GM23338 (cell line): ENCODE results near the gene RBM28. TPM values are rescaled to one million over a fixed set of nuclear protein-coding genes. Genes with fewer than 3 reads are reported as not detected.
A peak's percentile ranks its signal among the peaks of the same experiment; 100 is the strongest.

Source experiments
- ATAC-seq: fragments of 200-7000 bp; cut with Tn5 transposase; 3 replicates; pipeline ENCODE4 v1.9.1; 2020
- DNase-seq: peaks from one replicate; pipeline ENCODE4 v3.0.0-alpha.2; 2015; ENCODE audit warnings: low spot score
- H2AFZ ChIP-seq: fragments of 200-600 bp; sonication (generic); 2 replicates; pipeline ENCODE4 v1.8.0; 2016; ENCODE audit warnings: antibody characterized with exemption, mild to moderate bottlenecking, moderate library complexity
- H3F3A ChIP-seq: fragments of 200-600 bp; sonication (generic); replicated peaks from 2 replicates; pipeline ENCODE4 v1.8.0; 2017; ENCODE audit warnings: antibody characterized with exemption, mixed run types, low read depth
- H3K27ac ChIP-seq: fragments of 200-600 bp; sonication (generic); 2 replicates; pipeline ENCODE4 v1.6.1; 2016; ENCODE audit warnings: low read depth
- H3K27me3 ChIP-seq: fragments of 200-600 bp; sonication (generic); 2 replicates; pipeline ENCODE4 v1.8.0; 2016; ENCODE audit warnings: mild to moderate bottlenecking, mixed run types, moderate library complexity; ENCODE audit not compliant: insufficient read depth
- H3K36me3 ChIP-seq: fragments of 200-600 bp; sonication (generic); 2 replicates; pipeline ENCODE4 v1.8.0; 2016; ENCODE audit warnings: mild to moderate bottlenecking; ENCODE audit not compliant: insufficient read depth
- H3K4me1 ChIP-seq: fragments of 200-600 bp; sonication (generic); 2 replicates; pipeline ENCODE4 v1.8.0; 2016; ENCODE audit warnings: mild to moderate bottlenecking, moderate library complexity; ENCODE audit not compliant: insufficient read depth
- H3K4me2 ChIP-seq: fragments of 200-600 bp; sonication (generic); 2 replicates; pipeline ENCODE4 v1.7.1; 2017; ENCODE audit warnings: mixed run types
- H3K4me3 ChIP-seq: fragments of 200-600 bp; sonication (generic); 2 replicates; pipeline ENCODE4 v1.6.1; 2016; ENCODE audit warnings: mixed run types
- H3K79me2 ChIP-seq: fragments of 200-600 bp; sonication (generic); replicated peaks from 2 replicates; pipeline ENCODE4 v1.8.0; 2017; ENCODE audit warnings: mild to moderate bottlenecking; ENCODE audit not compliant: insufficient read depth
- H3K9me2 ChIP-seq: fragments of 200-600 bp; sonication (generic); 2 replicates; pipeline ENCODE4 v1.8.0; 2017; ENCODE audit not compliant: insufficient read depth
- H4K20me1 ChIP-seq: fragments of 200-600 bp; sonication (generic); replicated peaks from 2 replicates; pipeline ENCODE4 v1.8.0; 2017; ENCODE audit warnings: mild to moderate bottlenecking; ENCODE audit not compliant: insufficient read depth
- H3K27ac Mint-ChIP-seq: 2 replicates; pipeline ENCODE4 v1.8.0; 2020; ENCODE audit warnings: inconsistent platforms, mild to moderate bottlenecking, moderate library complexity, mixed read lengths
- H3K27me3 Mint-ChIP-seq: 3 replicates; pipeline ENCODE4 v1.8.0; 2022; ENCODE audit warnings: low read depth, mild to moderate bottlenecking, moderate library complexity, mixed read lengths, inconsistent platforms; ENCODE audit not compliant: insufficient read depth, poor library complexity
- H3K36me3 Mint-ChIP-seq: 3 replicates; pipeline ENCODE4 v1.8.0; 2021; ENCODE audit warnings: low read depth, mild to moderate bottlenecking, inconsistent platforms, moderate library complexity, mixed read lengths
- H3K4me1 Mint-ChIP-seq: 3 replicates; pipeline ENCODE4 v1.8.0; 2020; ENCODE audit warnings: mild to moderate bottlenecking, inconsistent platforms, mixed read lengths
- H3K4me3 Mint-ChIP-seq: 3 replicates; pipeline ENCODE4 v1.8.0; 2021; ENCODE audit warnings: moderate library complexity, mild to moderate bottlenecking, inconsistent platforms, mixed read lengths
- H3K9me3 Mint-ChIP-seq: 3 replicates; pipeline ENCODE4 v1.8.0; 2020; ENCODE audit warnings: moderate library complexity, mild to moderate bottlenecking, inconsistent platforms, mixed read lengths
- CREB1 ChIP-seq: fragments of 250-450 bp; sonication (Bioruptor Pico); IDR thresholded peaks from 2 replicates; pipeline ENCODE4 v1.5.0; 2020; ENCODE audit warnings: low read depth, mild to moderate bottlenecking, moderate library complexity
- EZH2 ChIP-seq: fragments of 200-600 bp; sonication (generic); IDR thresholded peaks from one replicate; pipeline ENCODE4 v1.8.0; 2017; ENCODE audit warnings: antibody characterized with exemption, mild to moderate bottlenecking, low read depth; ENCODE audit not compliant: unreplicated experiment
- EZH2phosphoT487 ChIP-seq: fragments of 200-600 bp; sonication (generic); IDR thresholded peaks from one replicate; pipeline ENCODE4 v1.8.1; 2018; ENCODE audit warnings: antibody characterized with exemption; ENCODE audit not compliant: unreplicated experiment
- JUNB ChIP-seq: IDR thresholded peaks from one replicate; pipeline ENCODE4 v1.6.1; 2016; ENCODE audit warnings: antibody characterized with exemption; ENCODE audit not compliant: unreplicated experiment
- NANOG ChIP-seq: IDR thresholded peaks from 2 replicates; pipeline ENCODE4 v1.6.1; 2016; ENCODE audit warnings: antibody characterized with exemption, borderline replicate concordance
- POLR2AphosphoS5 ChIP-seq: IDR thresholded peaks from 2 replicates; pipeline ENCODE4 v1.6.1; 2016; ENCODE audit warnings: antibody characterized with exemption, low read depth
- STAT1 ChIP-seq: IDR thresholded peaks from one replicate; pipeline ENCODE4 v1.6.1; 2016; ENCODE audit warnings: antibody characterized with exemption; ENCODE audit not compliant: unreplicated experiment
- ZNF114 ChIP-seq: fragments of 250-450 bp; sonication (Bioruptor Pico); IDR thresholded peaks from 2 replicates; pipeline ENCODE4 v1.5.0; 2020; ENCODE audit warnings: mild to moderate bottlenecking, moderate library complexity
- polyA plus RNA-seq: library from polyadenylated mRNA; unstranded; fragments of >200 nt; fragmentation: Nextera tagmentation; extraction: Ambion mirVana; gene quantifications from 2 replicates; pipeline ENCODE4 v1.2.1, GENCODE V29; 2016
- total RNA-seq: library from RNA; depleted of rRNA; stranded (reverse); fragments of >200 nt; shearing (Covaris generic); gene quantifications from 2 replicates; pipeline ENCODE4 v1.2.3, GENCODE V29; 2014

Gene RBM28
- total and polyA plus RNA-seq, 2 experiments from 2014 or later, result 24.3 to 87.5 TPM

DNA sequence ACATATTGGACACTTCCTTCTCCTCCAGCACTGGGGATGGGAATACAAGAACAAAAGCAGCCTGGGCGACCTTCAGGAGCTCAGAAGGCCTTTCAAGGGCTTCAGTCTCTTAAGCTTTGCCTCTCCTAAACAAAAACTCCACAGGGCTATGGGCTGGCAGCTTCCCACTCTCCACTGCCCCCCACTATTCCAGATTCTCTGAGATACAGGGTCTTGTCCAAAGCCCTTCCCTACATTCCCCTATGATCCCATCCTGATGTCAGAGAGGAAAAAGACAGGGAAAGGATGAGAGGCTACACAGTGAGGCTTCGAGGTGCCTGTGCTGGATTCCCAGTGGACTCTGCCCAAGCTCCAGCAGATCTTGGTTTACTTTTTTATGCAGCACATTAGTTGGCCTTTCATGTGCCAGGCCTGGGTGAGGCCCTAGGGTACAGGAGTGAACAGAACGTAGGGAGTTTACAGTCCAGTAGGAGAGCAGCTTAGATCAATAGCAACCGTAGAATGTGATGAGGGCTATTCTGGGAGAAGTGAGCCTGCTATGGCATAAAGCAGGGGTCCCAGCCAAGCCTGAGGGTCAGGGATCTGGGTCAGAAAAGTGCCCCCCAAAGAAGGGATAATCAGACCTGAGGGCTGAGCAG lies 69.3 kb downstream of the RBM28 start:
- Histone ChIP-seq H3K27ac (no peak overlapping the region), H2AFZ (no peak overlapping the region), H3K4me2 (0 out of 2 replicates have a peak overlapping the region, but pooled peaks have one; percentile 14), H3K36me3 (no peaks in the 10 kb centered on the region), H3K27me3 (peaks cover 30% of the 10 kb centered on the region), H3K4me3 (no peak overlapping the region), H3K4me1 (peaks cover 28% of the 10 kb centered on the region), H3K79me2 (no peaks in the 10 kb centered on the region), H3F3A (0 out of 2 replicates have a peak, but pooled peaks cover 10% of the 10 kb centered on the region), H3K9me2 (peaks cover 4% of the 10 kb centered on the region; the same call in 1 of the 2 replicates), H4K20me1 (no peaks in the 10 kb centered on the region)
- no peak for DNase-seq
- H3K4me1 Mint-ChIP-seq, result peaks cover 27% of the 10 kb centered on the region
- peaks cover 6% of the 10 kb centered on the region; the same call in 2 of the 3 replicates for H3K9me3 Mint-ChIP-seq
- ATAC-seq, result no peak
- H3K27me3 Mint-ChIP-seq, result peaks cover 12% of the 10 kb centered on the region
- peaks cover 4% of the 10 kb centered on the region; the same call in 2 of the 3 replicates for H3K36me3 Mint-ChIP-seq
- no peak overlapping the region for H3K4me3 Mint-ChIP-seq
- TF ChIP-seq CREB1 (CRISPR knock-in tag), result no peak
- no peak for TF ChIP-seq EZH2
- no peak for TF ChIP-seq POLR2AphosphoS5
- no peak for TF ChIP-seq EZH2phosphoT487
- no peak for TF ChIP-seq ZNF114
- no peak for TF ChIP-seq NANOG
- no peak for TF ChIP-seq STAT1
- H3K27ac Mint-ChIP-seq, result no peak overlapping the region

GRCh38 chr7:128271942-128272481 lies 71.7 kb downstream of the RBM28 start:
- Histone ChIP-seq H3F3A (0 out of 2 replicates have a peak, but pooled peaks cover 10% of the 10 kb centered on the region), H3K27ac (no peak overlapping the region), H3K79me2 (no peaks in the 10 kb centered on the region), H2AFZ (peak overlapping the region; percentile 90), H3K27me3 (peaks cover 30% of the 10 kb centered on the region), H3K4me1 (peaks cover 41% of the 10 kb centered on the region), H3K36me3 (no peaks in the 10 kb centered on the region), H3K4me3 (peak overlapping the region; percentile 50), H3K4me2 (peak overlapping the region; percentile 80), H4K20me1 (no peaks in the 10 kb centered on the region), H3K9me2 (peaks cover 5% of the 10 kb centered on the region; the same call in 1 of the 2 replicates)
- Mint-ChIP-seq H3K27me3 (peaks cover 18% of the 10 kb centered on the region), H3K4me1 (peaks cover 43% of the 10 kb centered on the region), H3K36me3 (no peaks in the 10 kb centered on the region; the same call in 2 of the 3 replicates), H3K9me3 (no peaks in the 10 kb centered on the region; the same call in 2 of the 3 replicates), H3K4me3 (0 out of 3 replicates have a peak overlapping the region, but pooled peaks have one; percentile 8), H3K27ac (no peak overlapping the region)
- peak; percentile 22 for ATAC-seq
- DNase-seq, result peak; percentile 44
- TF ChIP-seq NANOG (no peak), POLR2AphosphoS5 (0 out of 2 replicates have a peak, but pooled peaks have one; percentile 38)

GRCh38 chr7:128271471-128271941 lies 72.2 kb downstream of the RBM28 start:
- Mint-ChIP-seq H3K27ac (no peak overlapping the region), H3K27me3 (peaks cover 22% of the 10 kb centered on the region), H3K4me1 (peaks cover 46% of the 10 kb centered on the region), H3K4me3 (0 out of 3 replicates have a peak overlapping the region, but pooled peaks have one; percentile 36), H3K36me3 (no peaks in the 10 kb centered on the region; the same call in 2 of the 3 replicates), H3K9me3 (no peaks in the 10 kb centered on the region; the same call in 2 of the 3 replicates)
- Histone ChIP-seq H3K4me1 (peaks cover 46% of the 10 kb centered on the region), H2AFZ (peak overlapping the region; percentile 90), H4K20me1 (no peaks in the 10 kb centered on the region), H3K36me3 (no peaks in the 10 kb centered on the region), H3K27ac (no peak overlapping the region), H3K27me3 (peaks cover 30% of the 10 kb centered on the region), H3K79me2 (no peaks in the 10 kb centered on the region), H3F3A (0 out of 2 replicates have a peak, but pooled peaks cover 10% of the 10 kb centered on the region), H3K9me2 (peaks cover 5% of the 10 kb centered on the region; the same call in 1 of the 2 replicates), H3K4me3 (peak overlapping the region; percentile 50), H3K4me2 (peak overlapping the region; percentile 80)
- DNase-seq (peak; percentile 32), ATAC-seq (no peak; the same call in 2 of the 3 replicates)
- no peak for TF ChIP-seq NANOG
- TF ChIP-seq ZNF114, result no peak
- no peak for TF ChIP-seq EZH2
- TF ChIP-seq JUNB, result no peak
- TF ChIP-seq EZH2phosphoT487, result no peak
